IMR-90 (cell line): ENCODE data around the gene TEDC2.

Experiments used
- BHLHE40 ChIP-seq: fragments of 150-350 bp; IDR thresholded peaks from 2 replicates; pipeline ENCODE4 v1.6.1; 2016; ENCODE audit warnings: mild to moderate bottlenecking, low read depth, low read length
- CEBPB ChIP-seq: IDR thresholded peaks from 2 replicates; pipeline ENCODE4 v1.6.1; 2012; ENCODE audit warnings: low read depth, low read length, improper control_type of control experiment
- CHD1 ChIP-seq: IDR thresholded peaks from 2 replicates; pipeline ENCODE4 v1.6.1; 2012; ENCODE audit warnings: low read depth, low read length, improper control_type of control experiment
- CTCF ChIP-seq: conservative IDR thresholded peaks from 2 replicates; pipeline ENCODE4 v1.5.1; 2012; ENCODE audit warnings: mild to moderate bottlenecking, low read depth, low read length, improper control_type of control experiment
- FOS ChIP-seq: fragments of 150-350 bp; IDR thresholded peaks from 2 replicates; pipeline ENCODE4 v1.6.1; 2016; ENCODE audit warnings: low read depth, low read length
- MXI1 ChIP-seq: IDR thresholded peaks from 2 replicates; pipeline ENCODE4 v1.6.1; 2012; ENCODE audit warnings: low read depth, mild to moderate bottlenecking, low read length, moderate library complexity, borderline replicate concordance
- POLR2A ChIP-seq: IDR thresholded peaks from 2 replicates; pipeline ENCODE4 v1.6.1; 2012; ENCODE audit warnings: mild to moderate bottlenecking, low read depth, low read length
- RAD21 ChIP-seq: IDR thresholded peaks from 2 replicates; pipeline ENCODE4 v1.6.1; 2012; ENCODE audit warnings: low read length, improper control_type of control experiment
- RCOR1 ChIP-seq: IDR thresholded peaks from 2 replicates; pipeline ENCODE4 v1.6.1; 2012; ENCODE audit warnings: mild to moderate bottlenecking, low read length, improper control_type of control experiment; ENCODE audit not compliant: insufficient replicate concordance
- RFX5 ChIP-seq: IDR thresholded peaks from 2 replicates; pipeline ENCODE4 v1.8.0; 2012; ENCODE audit warnings: low read depth, mild to moderate bottlenecking, low read length, moderate library complexity
- SMC3 ChIP-seq: fragments of 150-350 bp; IDR thresholded peaks from 2 replicates; pipeline ENCODE4 v1.6.1; 2016; ENCODE audit warnings: low read depth, mild to moderate bottlenecking, antibody characterized with exemption, low read length, moderate library complexity
- USF2 ChIP-seq: fragments of 150-350 bp; IDR thresholded peaks from 2 replicates; pipeline ENCODE4 v1.6.1; 2017; ENCODE audit warnings: mild to moderate bottlenecking, antibody characterized with exemption, low read length, low read depth

GRCh38 chr16:2487517-2487842, 27.6 kb downstream of the TEDC2 start:
- no peak for TF ChIP-seq SMC3
- TF ChIP-seq CTCF = no peak
- no peak for TF ChIP-seq RFX5
- TF ChIP-seq POLR2A = no peak
- no peak for TF ChIP-seq RCOR1
- no peak for TF ChIP-seq FOS
- TF ChIP-seq CHD1 = no peak
- TF ChIP-seq BHLHE40 = no peak
- TF ChIP-seq CEBPB = no peak
- no peak for TF ChIP-seq MXI1
- no peak for TF ChIP-seq RAD21
- no peak for TF ChIP-seq USF2
